ENCODE data around the gene EYA4.
"Not testable (repeated sequence)": the region's sequence is repeated elsewhere in the genome, so short reads cannot be mapped to it uniquely, and the experiment has no call there.

The EYA4 gene

GRCh38 chr6:133546098-133546497 lies 304.9 kb downstream of the EYA4 start:
- H3K9me3 Mint-ChIP-seq = no peaks in the 10 kb centered on the region
- no peak overlapping the region for H3K27ac Mint-ChIP-seq
- no peak overlapping the region for H3K4me3 Mint-ChIP-seq
- no peaks in the 10 kb centered on the region for H3K4me1 Mint-ChIP-seq
- no peak for ATAC-seq
- no peak for DNase-seq (ENCODE audit: low spot score in 2 of 2)
- H3K36me3 Mint-ChIP-seq = no peaks in the 10 kb centered on the region

GRCh38 chr6:133547136-133547535 lies 306.0 kb downstream of the EYA4 start:
- no peaks in the 10 kb centered on the region for H3K36me3 Mint-ChIP-seq

GRCh38 chr6:133548423-133549159 lies 307.4 kb downstream of the EYA4 start:
- Mint-ChIP-seq H3K36me3 (no peaks in the 10 kb centered on the region), H3K9me3 (no peaks in the 10 kb centered on the region), H3K4me1 (no peaks in the 10 kb centered on the region), H3K27ac (no peak overlapping the region), H3K4me3 (no peak overlapping the region)
- ATAC-seq = no peak
- no peak for DNase-seq (ENCODE audit: low spot score in 2 of 2)

More at GRCh38 chr6:133547136-133547535, 306.0 kb downstream of the EYA4 start:
- Mint-ChIP-seq H3K4me1 (no peaks in the 10 kb centered on the region), H3K4me3 (no peak overlapping the region), H3K9me3 (no peaks in the 10 kb centered on the region), H3K27ac (no peak overlapping the region)
- DNase-seq (ENCODE audit: low spot score in 2 of 2) (no peak), ATAC-seq (no peak)

GRCh38 chr6:133549371-133549801 lies 308.2 kb downstream of the EYA4 start:
- Mint-ChIP-seq H3K27ac (no peak overlapping the region), H3K9me3 (no peaks in the 10 kb centered on the region), H3K4me3 (no peak overlapping the region), H3K36me3 (no peaks in the 10 kb centered on the region), H3K4me1 (no peaks in the 10 kb centered on the region)
- ATAC-seq = no peak
- DNase-seq (ENCODE audit: low spot score in 2 of 2) = no peak

GRCh38 chr6:133550026-133550425 lies 308.9 kb downstream of the EYA4 start:
- ATAC-seq = no peak
- no peaks in the 10 kb centered on the region for H3K36me3 Mint-ChIP-seq
- H3K9me3 Mint-ChIP-seq = no peaks in the 10 kb centered on the region
- no peak overlapping the region for H3K27ac Mint-ChIP-seq
- H3K4me3 Mint-ChIP-seq = no peak overlapping the region
- no peak for DNase-seq (ENCODE audit: low spot score in 2 of 2)
- no peaks in the 10 kb centered on the region for H3K4me1 Mint-ChIP-seq

- no peak overlapping the region for H3K27ac Mint-ChIP-seq
- H3K36me3 Mint-ChIP-seq = no peaks in the 10 kb centered on the region
- ATAC-seq (no peak), DNase-seq (ENCODE audit: low spot score in 2 of 2) (no peak)
- H3K4me3 Mint-ChIP-seq = no peak overlapping the region
- H3K4me1 Mint-ChIP-seq = no peaks in the 10 kb centered on the region
- H3K9me3 Mint-ChIP-seq = no peaks in the 10 kb centered on the region
Measured at GRCh38 chr6:133551436-133551835, 310.3 kb downstream of the EYA4 start.

GRCh38 chr6:133551847-133552341 lies 310.7 kb downstream of the EYA4 start:
- H3K9me3 Mint-ChIP-seq = no peaks in the 10 kb centered on the region
- H3K4me1 Mint-ChIP-seq = no peaks in the 10 kb centered on the region
- H3K27ac Mint-ChIP-seq = no peak overlapping the region
- H3K36me3 Mint-ChIP-seq = no peaks in the 10 kb centered on the region
- ATAC-seq (no peak), DNase-seq (ENCODE audit: low spot score in 2 of 2) (no peak)
- no peak overlapping the region for H3K4me3 Mint-ChIP-seq

- DNase-seq (ENCODE audit: low spot score in 2 of 2) (no peak), ATAC-seq (peak; percentile 43)
- no peaks in the 10 kb centered on the region for H3K4me1 Mint-ChIP-seq
- H3K9me3 Mint-ChIP-seq = no peaks in the 10 kb centered on the region
- H3K27ac Mint-ChIP-seq = no peak overlapping the region
- H3K4me3 Mint-ChIP-seq = no peak overlapping the region
- H3K36me3 Mint-ChIP-seq = no peaks in the 10 kb centered on the region
Measured at GRCh38 chr6:133553652-133554051, 312.5 kb downstream of the EYA4 start.

- H3K36me3 Mint-ChIP-seq; H3K4me1 Mint-ChIP-seq; H3K4me3 Mint-ChIP-seq; DNase-seq (ENCODE audit: low spot score in 2 of 2); H3K27ac Mint-ChIP-seq; ATAC-seq; H3K9me3 Mint-ChIP-seq: not testable (repeated sequence)
Measured at GRCh38 chr6:133554121-133554520, 313.0 kb downstream of the EYA4 start.

- H3K27ac Mint-ChIP-seq = no peak overlapping the region
- H3K9me3 Mint-ChIP-seq = no peaks in the 10 kb centered on the region
- DNase-seq (ENCODE audit: low spot score in 2 of 2) (no peak), ATAC-seq (no peak)
- H3K4me3 Mint-ChIP-seq = no peak overlapping the region
- H3K36me3 Mint-ChIP-seq = no peaks in the 10 kb centered on the region
- no peaks in the 10 kb centered on the region for H3K4me1 Mint-ChIP-seq
Measured at GRCh38 chr6:133555685-133556084, 314.5 kb downstream of the EYA4 start.

- H3K4me3 Mint-ChIP-seq = no peak overlapping the region
Measured at GRCh38 chr6:133559926-133560325, 318.8 kb downstream of the EYA4 start.

GRCh38 chr6:133567636-133568035 lies 326.5 kb downstream of the EYA4 start:
- no peak for ATAC-seq
- no peaks in the 10 kb centered on the region for H3K4me1 Mint-ChIP-seq
- DNase-seq (ENCODE audit: low spot score in 2 of 2) = no peak
- H3K4me3 Mint-ChIP-seq = no peak overlapping the region
- no peaks in the 10 kb centered on the region for H3K9me3 Mint-ChIP-seq
- H3K27ac Mint-ChIP-seq = no peak overlapping the region
- no peaks in the 10 kb centered on the region for H3K36me3 Mint-ChIP-seq

More at GRCh38 chr6:133559926-133560325, 318.8 kb downstream of the EYA4 start:
- Mint-ChIP-seq H3K27ac (no peak overlapping the region), H3K4me1 (no peaks in the 10 kb centered on the region), H3K9me3 (no peaks in the 10 kb centered on the region), H3K36me3 (no peaks in the 10 kb centered on the region)
- DNase-seq (ENCODE audit: low spot score in 2 of 2) = no peak
- no peak for ATAC-seq

GRCh38 chr6:133568970-133569889 lies 328.1 kb downstream of the EYA4 start:
- Mint-ChIP-seq H3K4me1 (no peaks in the 10 kb centered on the region), H3K4me3 (peak overlapping the region; percentile 44), H3K27ac (no peak overlapping the region), H3K9me3 (no peaks in the 10 kb centered on the region), H3K36me3 (no peaks in the 10 kb centered on the region)
- DNase-seq (ENCODE audit: low spot score in 2 of 2) = no peak
- ATAC-seq = peak; percentile 92

- no peaks in the 10 kb centered on the region for H3K4me1 Mint-ChIP-seq
- peaks cover 4% of the 10 kb centered on the region for H3K9me3 Mint-ChIP-seq
- H3K4me3 Mint-ChIP-seq = no peak overlapping the region
- no peaks in the 10 kb centered on the region for H3K36me3 Mint-ChIP-seq
- DNase-seq (ENCODE audit: low spot score in 2 of 2) (no peak), ATAC-seq (no peak)
- no peak overlapping the region for H3K27ac Mint-ChIP-seq
Measured at GRCh38 chr6:133571681-133572080, 330.5 kb downstream of the EYA4 start.

GRCh38 chr6:133577851-133578250 lies 336.7 kb downstream of the EYA4 start:
- H3K36me3 Mint-ChIP-seq = no peaks in the 10 kb centered on the region
- DNase-seq (ENCODE audit: low spot score in 2 of 2) (no peak), ATAC-seq (no peak)
- peaks cover 4% of the 10 kb centered on the region for H3K9me3 Mint-ChIP-seq
- no peaks in the 10 kb centered on the region for H3K4me1 Mint-ChIP-seq
- no peak overlapping the region for H3K4me3 Mint-ChIP-seq
- H3K27ac Mint-ChIP-seq = no peak overlapping the region

Data from stimulated activated effector memory CD8-positive, alpha-beta T cell treated with anti-CD3 and anti-CD28 coated beads, Interleukin-12 subunit alpha, Interleukin-12 subunit beta, amount 100 ng/mL, for 72 hours (primary cell).